Measurements from ENCODE around the gene NFX1.
"Not testable (repeated sequence)": the region's sequence is repeated elsewhere in the genome, so short reads cannot be mapped to it uniquely, and the experiment has no call there.

NFX1 gene

GRCh38 chr9:33315371-33315770 is 25.1 kb downstream of the NFX1 start:
- ATAC-seq (no peak), DNase-seq (ENCODE audit: low spot score in 2 of 2) (no peak)
- H3K4me3 Mint-ChIP-seq, result no peak overlapping the region
- peaks cover 19% of the 10 kb centered on the region for H3K4me1 Mint-ChIP-seq
- no peak overlapping the region for H3K27ac Mint-ChIP-seq
- H3K36me3 Mint-ChIP-seq, result no peaks in the 10 kb centered on the region
- no peaks in the 10 kb centered on the region for H3K9me3 Mint-ChIP-seq

GRCh38 chr9:33317136-33317535 is 26.8 kb downstream of the NFX1 start:
- H3K27ac Mint-ChIP-seq; DNase-seq (ENCODE audit: low spot score in 2 of 2); H3K36me3 Mint-ChIP-seq; H3K9me3 Mint-ChIP-seq; ATAC-seq; H3K4me3 Mint-ChIP-seq: not testable (repeated sequence)
- H3K4me1 Mint-ChIP-seq, result peaks cover 17% of the 10 kb centered on the region

GRCh38 chr9:33318225-33318624 is 27.9 kb downstream of the NFX1 start:
- ATAC-seq, result no peak
- Mint-ChIP-seq H3K27ac (no peak overlapping the region), H3K36me3 (no peaks in the 10 kb centered on the region), H3K4me1 (peaks cover 20% of the 10 kb centered on the region), H3K4me3 (no peak overlapping the region), H3K9me3 (no peaks in the 10 kb centered on the region)
- DNase-seq (ENCODE audit: low spot score in 2 of 2), result no peak

GRCh38 chr9:33318781-33319180 is 28.5 kb downstream of the NFX1 start:
- no peaks in the 10 kb centered on the region for H3K36me3 Mint-ChIP-seq
- H3K4me3 Mint-ChIP-seq, result no peak overlapping the region
- no peak for ATAC-seq
- peak overlapping the region; percentile 48 for H3K27ac Mint-ChIP-seq
- DNase-seq (ENCODE audit: low spot score in 2 of 2), result no peak
- peaks cover 20% of the 10 kb centered on the region for H3K4me1 Mint-ChIP-seq
- H3K9me3 Mint-ChIP-seq, result no peaks in the 10 kb centered on the region

- Mint-ChIP-seq H3K27ac (peak overlapping the region; percentile 69), H3K4me1 (peaks cover 20% of the 10 kb centered on the region), H3K4me3 (no peak overlapping the region), H3K36me3 (no peaks in the 10 kb centered on the region), H3K9me3 (no peaks in the 10 kb centered on the region)
- no peak for DNase-seq (ENCODE audit: low spot score in 2 of 2)
- ATAC-seq, result peak; percentile 49
These were observed 29.9 kb downstream of the NFX1 start for GRCh38 chr9:33320230-33320567.

GRCh38 chr9:33320568-33321261 is 30.4 kb downstream of the NFX1 start:
- peaks cover 20% of the 10 kb centered on the region for H3K4me1 Mint-ChIP-seq
- no peaks in the 10 kb centered on the region for H3K9me3 Mint-ChIP-seq
- H3K4me3 Mint-ChIP-seq, result no peak overlapping the region
- H3K36me3 Mint-ChIP-seq, result no peaks in the 10 kb centered on the region
- peak overlapping the region; percentile 69 for H3K27ac Mint-ChIP-seq
- DNase-seq (ENCODE audit: low spot score in 2 of 2) (no peak), ATAC-seq (peak; percentile 67)

GRCh38 chr9:33329117-33329563 is 38.8 kb downstream of the NFX1 start:
- Mint-ChIP-seq H3K36me3 (no peaks in the 10 kb centered on the region), H3K4me1 (no peaks in the 10 kb centered on the region), H3K27ac (peak overlapping the region; percentile 57), H3K9me3 (no peaks in the 10 kb centered on the region), H3K4me3 (no peak overlapping the region)
- ATAC-seq (no peak), DNase-seq (ENCODE audit: low spot score in 2 of 2) (no peak)

- Mint-ChIP-seq H3K27ac (no peak overlapping the region), H3K4me3 (no peak overlapping the region), H3K36me3 (no peaks in the 10 kb centered on the region), H3K4me1 (no peaks in the 10 kb centered on the region), H3K9me3 (no peaks in the 10 kb centered on the region)
- no peak for DNase-seq (ENCODE audit: low spot score in 2 of 2)
- ATAC-seq, result no peak
These were observed 39.7 kb downstream of the NFX1 start for GRCh38 chr9:33329979-33330378.

GRCh38 chr9:33331377-33331891 is 41.1 kb downstream of the NFX1 start:
- ATAC-seq (no peak), DNase-seq (ENCODE audit: low spot score in 2 of 2) (no peak)
- Mint-ChIP-seq H3K4me1 (no peaks in the 10 kb centered on the region), H3K36me3 (no peaks in the 10 kb centered on the region), H3K27ac (no peak overlapping the region), H3K4me3 (no peak overlapping the region), H3K9me3 (no peaks in the 10 kb centered on the region)

- Mint-ChIP-seq H3K4me3 (no peak overlapping the region), H3K9me3 (no peaks in the 10 kb centered on the region), H3K4me1 (no peaks in the 10 kb centered on the region), H3K36me3 (peaks cover 2% of the 10 kb centered on the region), H3K27ac (no peak overlapping the region)
- DNase-seq (ENCODE audit: low spot score in 2 of 2) (no peak), ATAC-seq (no peak)
These were observed 41.7 kb downstream of the NFX1 start for GRCh38 chr9:33332011-33332410.

GRCh38 chr9:33332956-33333355 is 42.6 kb downstream of the NFX1 start:
- H3K27ac Mint-ChIP-seq, result peak overlapping the region; percentile 40
- not testable (repeated sequence) for H3K9me3 Mint-ChIP-seq; DNase-seq (ENCODE audit: low spot score in 2 of 2); H3K4me3 Mint-ChIP-seq; H3K4me1 Mint-ChIP-seq; ATAC-seq
- peaks cover 11% of the 10 kb centered on the region for H3K36me3 Mint-ChIP-seq

- ATAC-seq (no peak), DNase-seq (ENCODE audit: low spot score in 2 of 2) (no peak)
- Mint-ChIP-seq H3K27ac (peak overlapping the region; percentile 26), H3K4me1 (peaks cover 22% of the 10 kb centered on the region), H3K4me3 (no peak overlapping the region), H3K36me3 (peaks cover 84% of the 10 kb centered on the region), H3K9me3 (peaks cover 5% of the 10 kb centered on the region)
These were observed 49.9 kb downstream of the NFX1 start for GRCh38 chr9:33340186-33340585.

GRCh38 chr9:33341182-33341581 is 50.9 kb downstream of the NFX1 start:
- H3K27ac Mint-ChIP-seq, result peak overlapping the region; percentile 26
- no peak for ATAC-seq
- H3K36me3 Mint-ChIP-seq, result peaks cover 94% of the 10 kb centered on the region
- H3K4me1 Mint-ChIP-seq, result peaks cover 22% of the 10 kb centered on the region
- DNase-seq (ENCODE audit: low spot score in 2 of 2), result no peak
- no peak overlapping the region for H3K4me3 Mint-ChIP-seq
- peaks cover 5% of the 10 kb centered on the region for H3K9me3 Mint-ChIP-seq

- Mint-ChIP-seq H3K4me1 (peaks cover 18% of the 10 kb centered on the region), H3K9me3 (peaks cover 4% of the 10 kb centered on the region), H3K27ac (no peak overlapping the region), H3K4me3 (no peak overlapping the region), H3K36me3 (peaks cover 100% of the 10 kb centered on the region)
- no peak for DNase-seq (ENCODE audit: low spot score in 2 of 2)
- no peak for ATAC-seq
These were observed 53.8 kb downstream of the NFX1 start for GRCh38 chr9:33344145-33344544.

- Mint-ChIP-seq H3K9me3 (no peaks in the 10 kb centered on the region), H3K4me3 (no peak overlapping the region), H3K27ac (peak overlapping the region; percentile 63), H3K36me3 (peaks cover 92% of the 10 kb centered on the region), H3K4me1 (no peaks in the 10 kb centered on the region)
- ATAC-seq (no peak), DNase-seq (ENCODE audit: low spot score in 2 of 2) (no peak)
These were observed 56.2 kb downstream of the NFX1 start for GRCh38 chr9:33346564-33346963.

- Mint-ChIP-seq H3K4me1 (no peaks in the 10 kb centered on the region), H3K4me3 (no peak overlapping the region), H3K9me3 (no peaks in the 10 kb centered on the region), H3K27ac (no peak overlapping the region), H3K36me3 (peaks cover 75% of the 10 kb centered on the region)
- ATAC-seq, result no peak
- no peak for DNase-seq (ENCODE audit: low spot score in 2 of 2)
These were observed 58.7 kb downstream of the NFX1 start for GRCh38 chr9:33348998-33349397.
